Natural killer cell (primary cell): ENCODE measurements around the gene ACAD10. TPM values are rescaled to one million over a fixed set of nuclear protein-coding genes. Genes with fewer than 3 reads are reported as not detected.
A peak's percentile ranks its signal among the peaks of the same experiment; 100 is the strongest.

Experiments used
- ATAC-seq, 3 donors: fragments of 150-1000 bp in 2 of 3; fragments of 200-7000 bp in 1 of 3; cut with Tn5 transposase; 1 replicate in 1 of 3; 2 replicates in 2 of 3; pipeline ENCODE4 v1.10.0; 2021; ENCODE audit warnings: mild to moderate bottlenecking in 2 of 3, moderate library complexity in 2 of 3
- DNase-seq, 2 donors: peaks; one replicate each; pipeline versions ENCODE4 v3.0.0 to v3.0.0-alpha.2; 2013 to 2021; ENCODE audit warnings: mixed read lengths in 1 of 2
- H3K27ac ChIP-seq: one replicate; pipeline ENCODE4 v1.5.1; 2013; ENCODE audit warnings: mild to moderate bottlenecking, low read length
- H3K27me3 ChIP-seq: one replicate; pipeline ENCODE4 v1.6.1; 2013; ENCODE audit warnings: low read length; ENCODE audit not compliant: control insufficient read depth, insufficient read depth
- H3K36me3 ChIP-seq: one replicate; pipeline ENCODE4 v1.6.1; 2013; ENCODE audit warnings: low read length; ENCODE audit not compliant: control insufficient read depth, insufficient read depth
- H3K4me1 ChIP-seq: one replicate; pipeline ENCODE4 v1.6.1; 2013; ENCODE audit warnings: low read length; ENCODE audit not compliant: control insufficient read depth, insufficient read depth
- H3K4me3 ChIP-seq: one replicate; pipeline ENCODE4 v1.5.1; 2013; ENCODE audit warnings: low read length
- H3K9me3 ChIP-seq: one replicate; pipeline ENCODE4 v1.6.1; 2013; ENCODE audit warnings: low read length; ENCODE audit not compliant: control insufficient read depth, insufficient read depth
- H3K27ac Mint-ChIP-seq, 2 donors: one replicate each; pipeline ENCODE4 v1.8.0; 2022; ENCODE audit warnings: mild to moderate bottlenecking in 2 of 2, mixed read lengths in 2 of 2, moderate library complexity in 1 of 2
- H3K27me3 Mint-ChIP-seq, 2 donors: one replicate each; pipeline ENCODE4 v1.8.0; 2022; ENCODE audit warnings: low read depth in 2 of 2, mixed read lengths in 2 of 2
- H3K36me3 Mint-ChIP-seq: one replicate; pipeline ENCODE4 v1.8.0; 2022; ENCODE audit warnings: mixed read lengths
- H3K4me1 Mint-ChIP-seq, 2 donors: one replicate each; pipeline ENCODE4 v1.8.0; 2022; ENCODE audit warnings: mixed read lengths in 2 of 2
- H3K4me3 Mint-ChIP-seq: one replicate; pipeline ENCODE4 v1.8.0; 2022; ENCODE audit warnings: mild to moderate bottlenecking, moderate library complexity, mixed read lengths
- H3K9me3 Mint-ChIP-seq, 2 donors: one replicate each; pipeline ENCODE4 v1.8.0; 2022; ENCODE audit warnings: mixed read lengths in 2 of 2
- CTCF ChIP-seq: fragments of 200-600 bp; IDR thresholded peaks from one replicate; pipeline ENCODE4 v1.8.0; 2022; ENCODE audit warnings: antibody characterized with exemption
- WGBS: methylation state at CpG from one replicate; pipeline ENCODE4 v1.1.7; 2013; ENCODE audit warnings: missing lambda C conversion rate; ENCODE audit not compliant: insufficient coverage; 5-methylcytosine and 5-hydroxymethylcytosine counted together
- intact Hi-C: fragments of 100-400 bp; cut with micrococcal nuclease; formaldehyde crosslinking; loops from one replicate; pipeline ENCODE4 v1.14.2; 2022
- total RNA-seq, 4 donors: library from RNA; stranded (reverse); fragments of 120-200 nt in 1 of 4; gene quantifications; one replicate each; pipeline versions ENCODE4 v1.2.3 to v1.2.4, GENCODE V29; 2013 to 2022

ACAD10 gene
- total RNA-seq, 3 donors from 2014 or later (not counting 1 experiment from before 2014, with no cell fraction given): 19.0 to 29.0 (median 27.0) TPM

GRCh38 chr12:111756681-111757080, 70.8 kb downstream of the ACAD10 start:
- Histone ChIP-seq H3K4me1 (peaks cover 18% of the 10 kb centered on the region), H3K27ac (no peak overlapping the region), H3K4me3 (no peak overlapping the region), H3K27me3 (no peaks in the 10 kb centered on the region), H3K36me3 (peaks cover 9% of the 10 kb centered on the region), H3K9me3 (no peaks in the 10 kb centered on the region)
- Mint-ChIP-seq H3K36me3 (no peaks in the 10 kb centered on the region), H3K9me3 (no peaks in the 10 kb centered on the region), H3K4me3 (no peak overlapping the region), H3K27ac (no peak overlapping the region), H3K27me3 (peaks cover under 1 to 1% of the 10 kb centered on the region in 2 donors), H3K4me1 (peaks cover 0 to 7% of the 10 kb centered on the region in 2 donors)
- no peak for TF ChIP-seq CTCF
- ATAC-seq: no peak
- WGBS: 91% methylated on average over 6 of the region's 7 CpGs
- no peak for DNase-seq
- intact Hi-C loops: no loop called here

GRCh38 chr12:111757361-111758119, 71.7 kb downstream of the ACAD10 start:
- TF ChIP-seq CTCF: no peak
- H3K27me3 ChIP-seq: no peaks in the 10 kb centered on the region
- Mint-ChIP-seq H3K4me3 (no peak overlapping the region), H3K9me3 (no peaks in the 10 kb centered on the region), H3K4me1 (peaks cover 0 to 12% of the 10 kb centered on the region in 2 donors), H3K27me3 (peaks cover 3 to 8% of the 10 kb centered on the region in 2 donors), H3K36me3 (no peaks in the 10 kb centered on the region), H3K27ac (peak overlapping the region in 1 of 2 donors; percentile 24)
- DNase-seq: no peak
- WGBS: 35% methylated on average over 15 of the region's 15 CpGs
- H3K4me1 ChIP-seq: peaks cover 18% of the 10 kb centered on the region
- intact Hi-C loops: no loop called here
- H3K27ac ChIP-seq: no peak overlapping the region
- peaks cover 9% of the 10 kb centered on the region for H3K36me3 ChIP-seq
- no peak overlapping the region for H3K4me3 ChIP-seq
- H3K9me3 ChIP-seq: no peaks in the 10 kb centered on the region
- ATAC-seq: no peak

- no peak for ATAC-seq
- H3K4me1 ChIP-seq: peaks cover 18% of the 10 kb centered on the region
- H3K36me3 Mint-ChIP-seq: no peaks in the 10 kb centered on the region
- intact Hi-C loops: no loop called here
- peak overlapping the region in 1 of 2 donors; percentile 24 for H3K27ac Mint-ChIP-seq
- H3K36me3 ChIP-seq: peaks cover 9% of the 10 kb centered on the region
- H3K27me3 ChIP-seq: no peaks in the 10 kb centered on the region
- H3K9me3 Mint-ChIP-seq: no peaks in the 10 kb centered on the region
- H3K27ac ChIP-seq: no peak overlapping the region
- H3K4me3 Mint-ChIP-seq: no peak overlapping the region
- TF ChIP-seq CTCF: no peak
- no peaks in the 10 kb centered on the region for H3K9me3 ChIP-seq
- no peak for DNase-seq
- WGBS: 66% methylated on average over 9 of the region's 9 CpGs
- no peak overlapping the region for H3K4me3 ChIP-seq
- peaks cover 7 to 8% of the 10 kb centered on the region in 2 donors for H3K27me3 Mint-ChIP-seq
- H3K4me1 Mint-ChIP-seq: peaks cover 0 to 12% of the 10 kb centered on the region in 2 donors
These were observed 72.3 kb downstream of the ACAD10 start for GRCh38 chr12:111758120-111758561.
